CD4-positive, alpha-beta T cell treated with Interleukin-6 at 100 ng/mL for 8 hours (primary cell): ENCODE data around the gene IMP4.

Source experiments
- DNase-seq: peaks from one replicate; pipeline ENCODE4 v3.0.0-alpha.2; 2020; ENCODE audit warnings: mixed read lengths, low spot score

IMP4 gene

GRCh38 chr2:130336877-130337734, 5.6 kb upstream of the IMP4 start:
- peak; percentile 22 for DNase-seq

GRCh38 chr2:130337735-130338325, 4.9 kb upstream of the IMP4 start:
- DNase-seq, result no peak

- no peak for DNase-seq
Observed at GRCh38 chr2:130338793-130339345, 3.8 kb upstream of the IMP4 start.

- DNase-seq, result no peak
Observed at GRCh38 chr2:130339885-130340745, 2.6 kb upstream of the IMP4 start.

- DNase-seq, result peak; percentile 18
Observed at GRCh38 chr2:130341562-130342019, 1.1 kb upstream of the IMP4 start.

- peak; percentile 89 for DNase-seq
Observed at GRCh38 chr2:130342020-130342532, 621 bp upstream of the IMP4 start.

- no peak for DNase-seq
Observed at GRCh38 chr2:130344578-130344977, 1.9 kb downstream of the IMP4 start.

- DNase-seq, result no peak
Observed at GRCh38 chr2:130345091-130345490, 2.4 kb downstream of the IMP4 start.

- no peak for DNase-seq
Observed at GRCh38 chr2:130345611-130346010, 2.9 kb downstream of the IMP4 start.

- no peak for DNase-seq
Observed at GRCh38 chr2:130346041-130346740, 3.5 kb downstream of the IMP4 start.

- DNase-seq, result no peak
Observed at GRCh38 chr2:130346741-130347066, 4.0 kb downstream of the IMP4 start.

- no peak for DNase-seq
Observed at GRCh38 chr2:130347220-130347925, 4.7 kb downstream of the IMP4 start.

- DNase-seq, result no peak
Observed at GRCh38 chr2:130349174-130349573, 6.5 kb downstream of the IMP4 start.

- DNase-seq, result no peak
Observed at GRCh38 chr2:130351711-130352110, 9.0 kb downstream of the IMP4 start.

GRCh38 chr2:130352237-130352636, 9.5 kb downstream of the IMP4 start:
- no peak for DNase-seq

GRCh38 chr2:130353291-130354138, 10.8 kb downstream of the IMP4 start:
- DNase-seq, result no peak

- no peak for DNase-seq
Observed at GRCh38 chr2:130354139-130354428, 11.4 kb downstream of the IMP4 start.

- no peak for DNase-seq
Observed at GRCh38 chr2:130355172-130355577, 12.5 kb downstream of the IMP4 start.

GRCh38 chr2:130355578-130356431, 13.1 kb downstream of the IMP4 start, which contains the start of gene PTPN18:
PTPN18 (plus strand) TSS chr2:130356056; CDS start chr2:130356108, 52 bp downstream.
- peak; percentile 46 for DNase-seq
